ENCODE results near the gene SPATA2L.

- TF ChIP-seq, protein P1, sequence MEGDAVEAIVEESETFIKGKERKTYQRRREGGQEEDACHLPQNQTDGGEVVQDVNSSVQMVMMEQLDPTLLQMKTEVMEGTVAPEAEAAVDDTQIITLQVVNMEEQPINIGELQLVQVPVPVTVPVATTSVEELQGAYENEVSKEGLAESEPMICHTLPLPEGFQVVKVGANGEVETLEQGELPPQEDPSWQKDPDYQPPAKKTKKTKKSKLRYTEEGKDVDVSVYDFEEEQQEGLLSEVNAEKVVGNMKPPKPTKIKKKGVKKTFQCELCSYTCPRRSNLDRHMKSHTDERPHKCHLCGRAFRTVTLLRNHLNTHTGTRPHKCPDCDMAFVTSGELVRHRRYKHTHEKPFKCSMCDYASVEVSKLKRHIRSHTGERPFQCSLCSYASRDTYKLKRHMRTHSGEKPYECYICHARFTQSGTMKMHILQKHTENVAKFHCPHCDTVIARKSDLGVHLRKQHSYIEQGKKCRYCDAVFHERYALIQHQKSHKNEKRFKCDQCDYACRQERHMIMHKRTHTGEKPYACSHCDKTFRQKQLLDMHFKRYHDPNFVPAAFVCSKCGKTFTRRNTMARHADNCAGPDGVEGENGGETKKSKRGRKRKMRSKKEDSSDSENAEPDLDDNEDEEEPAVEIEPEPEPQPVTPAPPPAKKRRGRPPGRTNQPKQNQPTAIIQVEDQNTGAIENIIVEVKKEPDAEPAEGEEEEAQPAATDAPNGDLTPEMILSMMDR (conservative IDR thresholded peaks at IDR 0.05; ENCODE audit: low read depth, low read length) = no peak
- TF ChIP-seq EZH2 (IDR thresholded peaks at IDR 0.05; ENCODE audit: low read length, unreplicated experiment) = no peak
Observed at GRCh38 chr16:89730610-89731234, 29.2 kb upstream of the SPATA2L start.
